HL-60 (cell line): ENCODE measurements around the gene TENM4.

Experiments
- CTCF ChIP-seq: IDR thresholded peaks from one replicate; pipeline ENCODE4 v1.5.1; 2011; ENCODE audit warnings: low read length, control low read depth, inconsistent platforms; ENCODE audit not compliant: insufficient read depth
- GABPA ChIP-seq: IDR thresholded peaks from 2 replicates; pipeline ENCODE4 v1.6.1; 2012; ENCODE audit warnings: low read depth
- POLR2AphosphoS5 ChIP-seq: IDR thresholded peaks from 2 replicates; pipeline ENCODE4 v1.6.1; 2012; ENCODE audit warnings: low read depth
- REST ChIP-seq: IDR thresholded peaks from 2 replicates; pipeline ENCODE4 v1.6.1; 2012; ENCODE audit warnings: low read depth; ENCODE audit not compliant: insufficient replicate concordance

- TF ChIP-seq CTCF: no peak
- TF ChIP-seq REST: no peak
- TF ChIP-seq POLR2AphosphoS5: no peak
- no peak for TF ChIP-seq GABPA
Observed at GRCh38 chr11:79086056-79086455, 354.8 kb downstream of the TENM4 start.
